Activated CD4-positive, alpha-beta T cell treated with anti-CD3 and anti-CD28 coated beads, Interleukin-2, Interleukin-4, amounts not matched to agents 100 ng/mL and 50 ng/mL, durations not matched to agents 16 hours and 8 hours (primary cell): ENCODE measurements around the gene MIAT.
"Not testable (repeated sequence)": the region's sequence is repeated elsewhere in the genome, so short reads cannot be mapped to it uniquely, and the experiment has no call there.

ENCODE experiments used
- DNase-seq: peaks from one replicate; pipeline ENCODE4 v3.0.0-alpha.2; 2020; ENCODE audit warnings: low spot score

The MIAT gene

GRCh38 chr22:26700462-26700861 is 43.1 kb downstream of the MIAT start:
- DNase-seq = no peak

- DNase-seq = no peak
Observed at GRCh38 chr22:26700886-26701285, 43.5 kb downstream of the MIAT start.

- DNase-seq = no peak
Observed at GRCh38 chr22:26701323-26701722, 43.9 kb downstream of the MIAT start.

- no peak for DNase-seq
Observed at GRCh38 chr22:26702906-26703830, 45.8 kb downstream of the MIAT start.

GRCh38 chr22:26705379-26705778 is 48.0 kb downstream of the MIAT start:
- DNase-seq = not testable (repeated sequence)

GRCh38 chr22:26707090-26707489 is 49.7 kb downstream of the MIAT start:
- no peak for DNase-seq

- no peak for DNase-seq
Observed at GRCh38 chr22:26707581-26707980, 50.2 kb downstream of the MIAT start.

- DNase-seq = no peak
Observed at GRCh38 chr22:26708256-26709009, 51.0 kb downstream of the MIAT start.

GRCh38 chr22:26709617-26710390 is 52.4 kb downstream of the MIAT start:
- DNase-seq = no peak

GRCh38 chr22:26711205-26711963 is 54.0 kb downstream of the MIAT start:
- no peak for DNase-seq

- DNase-seq = no peak
Observed at GRCh38 chr22:26712158-26712557, 54.8 kb downstream of the MIAT start.

- no peak for DNase-seq
Observed at GRCh38 chr22:26713823-26714449, 56.5 kb downstream of the MIAT start.

- DNase-seq = no peak
Observed at GRCh38 chr22:26714971-26715370, 57.6 kb downstream of the MIAT start.

- DNase-seq = no peak
Observed at GRCh38 chr22:26715392-26715936, 58.1 kb downstream of the MIAT start.

- DNase-seq = no peak
Observed at GRCh38 chr22:26718488-26718887, 61.1 kb downstream of the MIAT start.

GRCh38 chr22:26718905-26719304 is 61.5 kb downstream of the MIAT start:
- DNase-seq = no peak

GRCh38 chr22:26722159-26722558 is 64.8 kb downstream of the MIAT start:
- no peak for DNase-seq

GRCh38 chr22:26724414-26724813 is 67.0 kb downstream of the MIAT start:
- DNase-seq = no peak

GRCh38 chr22:26725012-26725676 is 67.8 kb downstream of the MIAT start:
- DNase-seq = no peak
